B cell (primary cell): ENCODE measurements around the gene ABHD17C. TPM values are rescaled to one million over a fixed set of nuclear protein-coding genes. Genes with fewer than 3 reads are reported as not detected.

ENCODE experiments used
- ATAC-seq: fragments of 200-7000 bp; cut with Tn5 transposase; one replicate; pipeline ENCODE4 v1.10.0; 2021; ENCODE audit warnings: low read depth, mild to moderate bottlenecking, moderate number of reproducible peaks, moderate library complexity
- CTCF ChIA-PET: fragments of 350-600 bp; sonication (Branson Sonifier 250); formaldehyde crosslinking; loops from one replicate; lab custom pipeline; 2021; ENCODE audit warnings: antibody characterized with exemption, inconsistent platforms; lab: Charles Lee
- POLR2A ChIA-PET: fragments of 350-600 bp; sonication (Branson Sonifier 250); formaldehyde crosslinking; loops from one replicate; lab custom pipeline; 2021; ENCODE audit warnings: antibody characterized with exemption; lab: Charles Lee
- DNase-seq: peaks from one replicate; pipeline ENCODE4 v3.0.0; 2013
- H2AFZ ChIP-seq: 2 replicates; pipeline ENCODE4 v1.6.1; 2012; ENCODE audit warnings: mild to moderate bottlenecking, low read depth, low read length; ENCODE audit not compliant: insufficient read depth, poor library complexity, severe bottlenecking
- H3K27ac ChIP-seq, 2 donors: 1 replicate in 1 of 2; 2 replicates in 1 of 2; pipeline ENCODE4 v1.5.1; 2012 to 2013; ENCODE audit warnings: low read length in 2 of 2, mild to moderate bottlenecking in 2 of 2, moderate library complexity in 1 of 2
- H3K27me3 ChIP-seq, 4 experiments: fragments of 200-600 bp in 1 of 4; sonication (generic) in 1 of 4; replicated peaks in 1 of 4; 1 replicate in 2 of 4; 2 replicates in 2 of 4; pipeline versions ENCODE4 v1.6.1 to v1.7.0; 2013 to 2016; ENCODE audit warnings: low read length in 3 of 4, mild to moderate bottlenecking in 2 of 4, mixed read lengths in 1 of 4, moderate library complexity in 1 of 4; ENCODE audit not compliant: insufficient read depth in 4 of 4, control insufficient read depth in 3 of 4; ENCODE audit errors: control extremely low read depth in 1 of 4
- H3K36me3 ChIP-seq, 2 experiments: replicated peaks in 1 of 2; 1 replicate in 1 of 2; 2 replicates in 1 of 2; pipeline versions ENCODE4 v1.6.1 to v1.7.1; 2013; ENCODE audit warnings: low read length in 1 of 2; ENCODE audit not compliant: insufficient read depth in 2 of 2, control insufficient read depth in 1 of 2; ENCODE audit errors: control extremely low read depth in 1 of 2, extremely low read depth in 1 of 2
- H3K4me1 ChIP-seq, 2 donors: fragments of 200-600 bp in 1 of 2; sonication (generic) in 1 of 2; 1 replicate in 1 of 2; 2 replicates in 1 of 2; pipeline versions ENCODE4 v1.5.1 to v1.6.1; 2013 to 2017; ENCODE audit warnings: low read length in 2 of 2; ENCODE audit not compliant: control insufficient read depth in 2 of 2, insufficient read depth in 2 of 2
- H3K4me2 ChIP-seq: replicated peaks from 2 replicates; pipeline ENCODE3; 2012; ENCODE audit warnings: mild to moderate bottlenecking, low read depth, low read length; ENCODE audit not compliant: poor library complexity, severe bottlenecking
- H3K4me3 ChIP-seq, 5 experiments: fragments of 200-600 bp in 1 of 5; sonication (generic) in 1 of 5; 1 replicate in 3 of 5; 2 replicates in 2 of 5; pipeline versions ENCODE4 v1.5.1 to v1.7.0; 2011 to 2016; ENCODE audit warnings: low read length in 4 of 5, mild to moderate bottlenecking in 4 of 5, low read depth in 2 of 5, control low read depth in 1 of 5, moderate library complexity in 1 of 5; ENCODE audit not compliant: insufficient read depth in 1 of 5; ENCODE audit errors: control extremely low read depth in 1 of 5, extremely low read depth in 1 of 5
- H3K79me2 ChIP-seq: fragments of 200-600 bp; sonication (generic); one replicate; pipeline ENCODE4 v1.6.0; 2016; ENCODE audit warnings: low read length; ENCODE audit not compliant: control insufficient read depth, insufficient read depth
- H3K9ac ChIP-seq: fragments of 200-600 bp; sonication (generic); 2 replicates; pipeline ENCODE4 v1.6.1; 2017; ENCODE audit warnings: mild to moderate bottlenecking, low read length, moderate library complexity
- H3K9me3 ChIP-seq, 3 donors: one replicate each; pipeline versions ENCODE4 v1.6.1 to v1.7.1; 2013; ENCODE audit warnings: low read length in 2 of 3; ENCODE audit not compliant: control insufficient read depth in 2 of 3, insufficient read depth in 1 of 3; ENCODE audit errors: control extremely low read depth in 1 of 3
- H4K20me1 ChIP-seq: 2 replicates; pipeline ENCODE4 v1.6.0; 2012; ENCODE audit warnings: mild to moderate bottlenecking, low read length; ENCODE audit not compliant: insufficient read depth, control insufficient read depth, poor library complexity, severe bottlenecking
- H3K27ac Mint-ChIP-seq: one replicate; pipeline ENCODE4 v1.8.0; 2021; ENCODE audit warnings: mixed read lengths
- H3K27me3 Mint-ChIP-seq: one replicate; pipeline ENCODE4 v1.8.0; 2021; ENCODE audit warnings: mixed read lengths
- H3K4me1 Mint-ChIP-seq: one replicate; pipeline ENCODE4 v1.8.0; 2021; ENCODE audit warnings: mixed read lengths
- H3K4me3 Mint-ChIP-seq: one replicate; pipeline ENCODE4 v1.8.0; 2021; ENCODE audit warnings: mixed read lengths
- H3K9me3 Mint-ChIP-seq: one replicate; pipeline ENCODE4 v1.8.0; 2022; ENCODE audit warnings: mixed read lengths; ENCODE audit not compliant: insufficient read depth
- CTCF ChIP-seq: fragments of 200-600 bp; IDR thresholded peaks from one replicate; pipeline ENCODE4 v1.8.0; 2022; ENCODE audit warnings: antibody characterized with exemption, mild to moderate bottlenecking
- EZH2 ChIP-seq: IDR thresholded peaks from 2 replicates; pipeline ENCODE4 v1.6.1; 2012; ENCODE audit warnings: borderline replicate concordance, low read depth, mild to moderate bottlenecking, moderate library complexity, low read length; ENCODE audit not compliant: insufficient read depth, poor library complexity, severe bottlenecking
- WGBS: methylation state at CpG from one replicate; pipeline ENCODE4 v1.1.5; 2013; ENCODE audit warnings: missing lambda C conversion rate; ENCODE audit not compliant: insufficient coverage; 5-methylcytosine and 5-hydroxymethylcytosine counted together
- intact Hi-C: fragments of 100-400 bp; cut with micrococcal nuclease; formaldehyde crosslinking; loops from one replicate; pipeline ENCODE4 v1.10.0; 2022
- polyA minus RNA-seq: library from RNA; depleted of rRNA, polyadenylated mRNA; stranded (reverse); fragments of >200 nt; gene quantifications from 2 replicates; pipeline ENCODE4 v1.2.3, GENCODE V29; 2012
- polyA plus RNA-seq: library from polyadenylated mRNA; depleted of rRNA; stranded (reverse); fragments of >200 nt; gene quantifications from 2 replicates; pipeline ENCODE4 v1.2.3, GENCODE V29; 2012
- total RNA-seq, 2 donors: library from RNA; stranded (reverse); fragments of 120-200 nt in 1 of 2; gene quantifications; 1 replicate in 1 of 2; 2 replicates in 1 of 2; pipeline versions ENCODE4 v1.2.3 to v1.2.4, GENCODE V29; 2013 to 2022

ABHD17C gene
- total RNA-seq (1.9 and 2.8 TPM in 2 replicates), polyA plus RNA-seq (0.30 and 0.78 TPM in 2 replicates), polyA minus RNA-seq (0.43 and 0.71 TPM in 2 replicates)
- 0.23 TPM for total RNA-seq (2013)

DNA sequence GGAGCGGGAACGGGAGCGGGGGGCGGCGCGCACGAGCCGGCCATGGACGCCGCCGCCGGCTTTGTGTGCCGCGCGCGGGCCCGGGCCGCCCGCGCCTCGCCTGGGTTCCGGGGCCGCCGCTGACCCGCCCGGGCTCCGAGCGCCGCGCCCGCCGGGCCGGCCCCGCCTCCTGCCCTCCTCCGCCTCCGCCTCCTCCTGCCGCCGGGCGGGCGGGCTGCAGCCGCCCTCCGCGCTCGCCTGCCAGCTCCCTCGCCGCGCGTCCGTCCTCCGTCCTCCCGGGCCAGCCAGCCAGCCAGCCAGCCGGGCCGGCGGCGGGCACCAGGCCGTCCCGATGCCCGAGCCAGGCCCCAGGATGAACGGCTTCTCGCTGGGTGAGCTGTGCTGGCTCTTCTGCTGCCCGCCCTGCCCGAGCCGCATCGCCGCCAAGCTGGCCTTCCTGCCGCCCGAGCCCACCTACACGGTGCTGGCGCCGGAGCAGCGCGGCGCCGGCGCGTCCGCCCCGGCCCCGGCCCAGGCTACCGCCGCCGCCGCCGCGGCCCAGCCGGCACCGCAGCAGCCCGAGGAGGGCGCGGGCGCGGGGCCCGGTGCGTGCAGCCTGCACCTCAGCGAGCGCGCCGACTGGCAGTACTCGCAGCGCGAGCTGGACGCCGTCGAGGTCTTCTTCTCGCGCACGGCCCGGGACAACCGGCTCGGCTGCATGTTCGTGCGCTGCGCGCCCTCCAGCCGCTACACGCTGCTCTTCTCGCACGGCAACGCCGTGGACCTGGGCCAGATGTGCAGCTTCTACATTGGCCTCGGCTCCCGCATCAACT, at the start of gene ABHD17C:
Gene ABHD17C, plus strand, starts transcription at position 212 of the 812 bp plus-strand sequence. Its CDS starts 120 bp downstream, at position 332.
- DNase-seq (peak; percentile 54), ATAC-seq (peak; percentile 82)
- Mint-ChIP-seq H3K27me3 (peaks cover 16% of the 10 kb centered on the region), H3K9me3 (no peaks in the 10 kb centered on the region), H3K4me1 (peaks cover 20% of the 10 kb centered on the region), H3K4me3 (peak within 1 kb of the TSS; percentile 97), H3K27ac (peak within 1 kb of the TSS; percentile 90)
- Histone ChIP-seq H3K9me3 (no peaks in the 10 kb centered on the region), H3K4me1 (peaks cover 15 to 22% of the 10 kb centered on the region in 2 donors), H3K27ac (peak within 1 kb of the TSS in 1 of 2 donors; percentile 50), H2AFZ (peak within 1 kb of the TSS; percentile 89), H3K36me3 (no peaks in the 10 kb centered on the region), H3K4me3 (peak within 1 kb of the TSS; percentile 32 to 88 (median 58)), H3K9ac (peak within 1 kb of the TSS; percentile 78), H3K79me2 (no peaks in the 10 kb centered on the region), H3K4me2 (peak within 1 kb of the TSS; percentile 94), H4K20me1 (no peaks in the 10 kb centered on the region), H3K27me3 (peaks cover 0 to 12% (median 3%) of the 10 kb centered on the region in 4 experiments)
- TF ChIP-seq CTCF (no peak), EZH2 (no peak)
- ChIA-PET POLR2A (interaction anchor here (0.5 kb wide), 1 partner anchor 14 kb away, joined by 3 read pairs; no protein-coding TSS in a partner anchor), CTCF (interaction anchor here (1.1 kb wide), 1 partner anchor 21 kb away, joined by 3 read pairs; no protein-coding TSS in a partner anchor)
- under 1% methylated on average over 122 of the region's 122 CpGs for WGBS
- intact Hi-C loops, result loop anchor here (10.0 kb wide), 1 partner anchor 299 kb away; no protein-coding TSS in a partner anchor
